Stimulated activated CD4-positive, alpha-beta T cell treated with anti-CD3 and anti-CD28 coated beads, Interleukin-4, amount 100 ng/mL, for 48 hours (primary cell): Measurements from ENCODE around the gene C16orf96.
"Not testable (repeated sequence)": the region's sequence is repeated elsewhere in the genome, so short reads cannot be mapped to it uniquely, and the experiment has no call there.

Experiments used
- DNase-seq, 2 donors: peaks; one replicate each; pipeline ENCODE4 v3.0.0-alpha.2; 2020; ENCODE audit warnings: low read depth in 2 of 2

The C16orf96 gene

DNA sequence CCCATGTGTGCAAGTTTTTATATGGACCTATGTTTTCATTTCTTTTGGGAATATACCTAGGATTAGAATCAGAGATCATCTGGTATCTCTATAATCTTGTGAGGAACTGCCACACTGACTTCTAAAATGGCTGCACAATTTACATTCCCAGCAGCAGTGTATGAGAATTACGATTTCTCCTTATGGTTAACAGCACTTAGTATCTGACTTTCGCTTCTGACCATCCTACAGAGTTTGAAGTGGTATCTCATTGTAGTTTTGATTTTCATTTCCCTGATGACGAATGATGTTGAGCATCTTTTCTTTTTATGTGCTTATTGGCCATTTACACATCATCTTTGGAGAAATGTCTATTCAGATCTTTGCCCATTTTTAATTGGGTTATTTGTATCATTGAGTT lies 10.0 kb downstream of the C16orf96 start:
- DNase-seq, result no peak

DNA sequence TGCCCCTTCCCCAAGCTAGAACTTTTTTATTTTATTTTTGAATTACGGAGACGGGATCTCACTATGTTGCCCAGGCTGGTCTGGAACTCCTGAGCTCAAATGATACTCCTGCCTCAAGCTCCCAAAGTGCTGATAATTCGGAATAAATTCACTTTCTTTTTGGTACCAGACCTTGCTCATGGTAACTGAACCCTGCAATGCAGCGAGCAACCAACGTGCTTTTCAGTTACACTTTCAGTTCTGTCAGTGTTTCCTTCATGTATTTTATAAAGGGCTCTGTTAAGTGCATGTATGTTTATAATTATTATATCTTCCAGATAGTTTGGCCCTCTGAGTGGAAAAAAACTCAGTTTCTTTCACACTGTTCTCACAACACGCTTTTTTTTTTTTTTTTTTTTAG lies 13.9 kb downstream of the C16orf96 start:
- no peak for DNase-seq

DNA sequence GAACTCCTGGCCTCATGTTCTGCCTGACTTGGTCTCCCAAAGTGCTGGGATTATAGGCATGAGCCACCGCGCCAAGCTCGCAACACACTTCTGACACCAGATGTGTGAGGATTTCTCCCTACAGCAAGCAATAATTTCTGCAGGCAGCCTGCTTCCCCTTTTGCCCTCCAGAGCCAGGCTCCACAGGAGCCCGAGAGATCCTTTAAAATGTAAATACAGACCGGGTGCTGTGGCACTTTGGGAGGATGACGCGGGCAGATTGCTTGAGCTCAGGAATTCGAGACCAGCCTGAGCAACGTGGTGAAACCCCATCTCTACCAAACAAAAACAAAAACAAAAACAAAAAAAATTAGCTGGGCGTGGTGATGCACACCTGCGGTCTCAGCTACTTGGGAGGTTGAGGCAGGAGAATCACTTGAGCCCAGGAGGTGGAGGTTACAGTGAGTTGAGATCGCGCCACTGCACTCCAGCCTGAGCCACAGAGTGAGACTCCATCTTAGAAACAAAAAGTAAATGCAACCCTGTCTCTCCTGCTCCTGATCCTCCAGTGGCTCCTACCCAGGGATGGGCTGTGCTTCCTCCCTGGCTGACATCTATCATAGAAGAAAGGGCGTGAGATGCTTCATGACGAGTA lies 14.7 kb downstream of the C16orf96 start:
- no peak for DNase-seq

DNA sequence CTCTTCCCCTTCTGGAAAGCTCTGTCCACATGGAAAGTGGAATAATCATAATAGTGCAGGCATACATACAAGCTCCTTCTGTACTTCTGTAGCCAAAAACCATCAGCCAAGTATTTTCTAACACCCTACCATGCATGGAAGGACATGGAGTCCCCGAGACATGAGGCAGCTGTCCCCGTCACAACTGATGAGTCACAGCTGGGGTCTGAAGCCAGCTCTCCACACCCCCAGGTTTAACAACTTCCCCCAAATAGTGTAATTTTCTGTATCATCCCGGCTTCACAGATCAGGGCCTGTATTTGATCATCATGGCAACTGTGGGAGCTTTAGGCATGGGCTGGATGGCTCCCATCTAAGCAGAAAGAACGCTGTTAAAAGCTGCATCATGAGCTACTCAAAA lies 16.6 kb downstream of the C16orf96 start:
- no peak for DNase-seq

DNA sequence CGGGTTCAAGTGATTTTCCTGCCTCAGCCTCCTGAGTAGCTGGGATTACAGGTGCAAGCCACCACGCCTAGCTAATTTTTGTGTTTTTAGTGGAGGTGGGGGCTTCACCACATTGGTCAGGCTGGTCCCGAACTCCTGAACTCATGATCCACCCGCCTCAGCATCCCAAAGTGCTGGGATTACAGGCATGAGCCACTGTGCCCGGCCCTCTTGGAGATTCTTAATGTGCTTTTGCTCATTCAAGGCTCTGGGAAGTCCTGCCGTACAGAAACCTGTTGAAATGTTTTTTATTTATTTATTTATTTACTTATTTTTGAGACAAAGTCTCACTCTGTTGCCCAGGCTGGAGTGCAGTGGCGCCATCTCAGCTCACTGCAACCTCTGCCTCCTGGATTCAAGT lies 17.8 kb downstream of the C16orf96 start:
- DNase-seq, result not testable (repeated sequence)

DNA sequence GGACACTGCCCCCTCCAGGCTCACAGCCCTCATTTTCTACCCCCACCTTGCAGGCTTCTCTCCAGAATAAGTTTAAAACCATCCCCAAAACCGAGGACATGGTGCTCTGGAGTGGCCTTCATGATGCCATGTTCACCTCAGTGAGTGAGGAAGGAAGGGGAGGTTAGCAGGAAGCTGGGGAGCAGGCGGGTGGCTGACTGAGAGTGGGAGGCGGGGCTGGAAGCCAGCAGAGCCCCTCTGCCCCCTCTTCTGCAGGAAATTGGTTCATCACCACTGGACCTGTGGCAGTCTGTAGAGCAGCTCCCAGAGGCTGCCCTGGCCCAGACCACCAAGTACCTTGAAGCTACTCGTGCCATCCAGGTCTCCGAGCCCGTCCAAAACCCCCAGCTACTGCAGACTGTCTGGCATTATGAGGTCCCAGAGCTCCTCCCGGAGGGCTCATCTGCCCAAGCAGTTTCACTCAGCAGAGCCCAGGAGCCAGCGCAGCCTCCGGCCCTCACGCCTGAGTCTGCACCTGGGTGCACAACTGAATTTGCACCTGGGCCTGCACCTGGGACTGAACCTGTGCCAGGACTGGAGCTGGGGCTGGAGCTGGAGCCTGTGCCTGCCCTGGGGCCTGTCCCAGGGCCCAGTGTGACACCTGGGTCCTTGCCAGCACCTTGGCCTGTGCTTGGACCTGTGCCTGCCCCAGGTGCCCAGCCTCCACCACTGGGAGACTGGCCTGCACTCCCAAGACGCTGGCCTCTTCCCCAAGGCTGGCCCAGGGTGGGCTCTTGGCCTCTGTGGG lies 19.0 kb downstream of the C16orf96 start:
- DNase-seq, result no peak

DNA sequence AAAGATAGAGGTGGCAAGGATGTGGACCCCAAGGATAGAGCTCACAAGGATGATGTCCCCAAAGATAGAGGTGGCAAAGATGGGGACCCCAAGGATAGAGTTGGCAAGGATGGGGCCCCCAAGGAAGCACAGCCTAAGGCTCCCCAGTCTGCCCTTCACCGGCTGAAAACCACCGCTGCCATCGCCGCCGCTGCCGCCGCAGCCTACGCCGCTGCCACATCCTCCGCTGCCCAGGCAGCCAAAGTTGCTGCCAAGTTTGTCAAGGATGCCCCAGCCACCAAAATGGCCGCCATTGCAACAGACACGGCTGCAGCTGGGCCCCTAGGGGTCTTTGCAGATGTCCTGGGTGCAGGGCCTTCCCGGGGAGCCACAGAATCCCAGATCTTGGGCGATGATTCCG lies 19.9 kb downstream of the C16orf96 start:
- DNase-seq, result no peak

DNA sequence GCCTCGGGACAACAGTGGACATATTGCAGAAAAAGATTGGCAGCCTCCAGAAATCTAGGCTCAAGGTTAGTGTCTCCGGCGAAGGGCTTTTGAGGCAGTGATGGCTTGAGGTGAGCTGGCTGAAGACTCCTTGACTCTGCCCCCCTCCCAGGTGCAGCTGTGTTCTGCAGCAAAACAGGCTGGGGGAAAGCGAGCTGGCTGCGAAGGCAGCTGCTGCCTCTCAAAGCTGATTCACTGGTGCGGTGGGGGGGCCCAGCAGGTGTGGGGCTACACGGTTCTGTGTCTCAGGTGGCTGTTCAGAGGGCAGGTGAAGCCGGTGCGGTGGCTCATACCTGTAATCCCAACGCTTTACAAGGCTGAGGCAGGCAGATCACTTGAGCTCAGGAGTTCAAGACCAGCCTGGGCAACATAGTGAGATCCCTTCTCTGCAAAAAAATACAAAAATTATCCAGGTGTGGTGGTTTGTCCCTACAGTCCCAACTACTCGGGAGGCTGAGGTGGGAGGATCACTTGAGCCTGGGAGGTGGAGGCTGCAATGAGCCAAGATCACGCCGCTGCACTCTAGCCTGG lies 22.9 kb downstream of the C16orf96 start:
- DNase-seq, result no peak

DNA sequence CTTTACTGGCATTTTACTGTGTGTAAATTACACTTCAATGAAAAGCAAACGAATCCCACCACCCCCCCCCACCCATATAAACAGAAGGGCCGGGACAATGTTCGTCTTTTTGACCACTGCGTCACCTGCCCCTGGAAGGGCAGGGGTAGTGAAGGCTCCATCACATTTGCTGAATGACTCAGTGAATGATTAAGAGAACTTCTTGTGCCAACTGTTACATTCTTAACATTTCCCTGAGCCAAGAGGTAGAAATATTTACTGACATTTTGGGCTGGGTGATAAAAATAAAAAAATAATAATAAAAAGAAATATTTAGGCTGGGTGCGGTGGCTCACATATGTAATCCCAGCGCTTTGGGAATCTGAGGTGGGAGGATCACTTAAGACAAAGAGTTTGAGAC lies 24.1 kb downstream of the C16orf96 start:
- DNase-seq, result no peak

DNA sequence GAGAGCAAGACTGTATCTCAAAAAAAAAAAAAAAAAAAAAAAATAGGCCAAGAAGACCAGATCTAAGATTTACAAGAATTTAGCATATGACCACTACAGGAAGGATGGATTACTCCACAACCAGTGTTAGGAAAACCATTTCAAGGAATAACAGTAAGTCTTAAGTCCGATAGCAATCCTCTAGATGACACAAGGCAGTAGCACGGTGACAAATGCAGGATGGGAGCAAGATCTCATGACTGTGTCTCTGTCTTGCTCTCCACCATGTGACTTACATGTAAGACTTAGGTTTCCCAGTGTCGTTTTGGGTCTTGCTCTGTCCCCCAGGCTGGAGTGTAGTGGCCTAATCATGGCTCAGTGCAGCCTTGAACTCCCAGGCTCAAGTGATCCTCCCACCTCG lies 27.8 kb downstream of the C16orf96 start:
- DNase-seq, result no peak

DNA sequence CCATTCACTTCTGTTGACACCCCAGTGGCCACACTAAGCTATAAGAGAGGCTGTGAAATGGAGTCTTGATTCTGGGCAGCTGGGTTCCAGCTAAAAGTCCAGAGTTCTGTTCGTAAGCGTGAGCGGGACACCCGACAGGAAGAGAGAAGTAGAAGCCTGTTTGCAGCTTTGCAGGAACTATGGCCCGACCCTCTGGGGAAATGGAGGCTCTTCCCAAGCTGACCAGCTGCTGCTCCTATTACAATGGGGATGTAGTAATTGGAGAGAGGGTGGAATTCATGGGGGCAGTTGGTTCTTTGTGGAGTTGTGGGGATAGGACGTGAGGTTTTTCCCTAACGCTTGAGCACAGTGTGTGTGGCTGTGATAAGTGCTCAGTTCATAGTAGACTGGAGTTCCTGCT lies 30.2 kb downstream of the C16orf96 start:
- no peak for DNase-seq

DNA sequence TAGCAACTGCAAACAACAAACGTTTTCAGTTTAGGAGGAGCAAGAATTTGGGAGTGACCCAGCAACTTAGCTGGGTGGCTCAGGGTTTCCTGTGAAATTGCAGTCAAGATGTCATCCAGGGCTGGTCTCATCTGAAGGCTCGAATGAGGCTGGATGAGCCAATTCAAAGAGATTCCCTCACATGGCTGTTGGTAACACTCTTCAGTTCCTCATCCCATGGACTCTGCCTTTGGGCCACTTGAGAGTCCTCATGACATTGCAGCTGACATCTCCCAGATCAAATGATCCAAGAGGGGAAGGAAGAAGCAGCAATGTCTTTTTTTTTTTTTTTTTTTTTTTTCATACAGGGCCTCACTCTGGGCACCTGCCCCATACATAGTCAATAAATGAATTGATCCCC lies 32.2 kb downstream of the C16orf96 start:
- DNase-seq, result no peak

DNA sequence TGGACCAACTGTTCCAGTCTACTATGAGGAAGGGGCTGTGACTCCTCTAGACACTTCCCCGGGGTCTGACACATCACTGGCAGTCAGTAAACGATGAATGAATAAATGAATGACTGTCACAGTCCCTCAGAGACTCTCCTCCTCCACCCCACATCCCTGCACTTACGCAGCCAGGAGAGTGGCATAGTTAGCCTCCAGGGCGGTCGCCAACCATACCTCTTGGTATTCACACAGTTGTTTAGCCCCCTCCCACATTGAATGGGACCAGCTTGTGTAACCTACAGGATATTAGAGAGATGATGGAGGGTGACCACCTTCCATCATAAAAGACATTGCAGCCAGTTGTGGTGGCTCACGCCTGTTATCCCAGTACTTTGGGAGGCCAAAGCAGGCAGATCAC lies 32.8 kb downstream of the C16orf96 start:
- DNase-seq, result no peak

DNA sequence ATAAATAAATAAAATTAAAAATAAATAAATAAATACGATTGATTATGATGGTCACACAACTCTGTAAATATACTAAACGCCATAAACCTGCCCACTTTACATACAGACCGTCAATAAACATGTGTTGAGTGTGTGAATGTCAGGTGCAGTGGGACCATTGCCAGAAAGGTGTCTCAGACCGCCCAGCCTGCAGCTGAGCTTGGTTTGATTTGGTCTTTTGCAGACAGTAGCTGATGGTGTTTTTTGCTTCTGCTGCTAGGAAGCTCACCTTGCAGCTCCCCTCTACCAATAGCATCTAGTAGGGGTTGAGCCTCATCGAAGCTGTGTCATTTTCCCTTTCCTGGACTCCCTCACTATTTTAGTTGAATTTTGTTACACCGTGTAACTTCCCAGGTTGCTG lies 35.1 kb downstream of the C16orf96 start:
- no peak for DNase-seq

DNA sequence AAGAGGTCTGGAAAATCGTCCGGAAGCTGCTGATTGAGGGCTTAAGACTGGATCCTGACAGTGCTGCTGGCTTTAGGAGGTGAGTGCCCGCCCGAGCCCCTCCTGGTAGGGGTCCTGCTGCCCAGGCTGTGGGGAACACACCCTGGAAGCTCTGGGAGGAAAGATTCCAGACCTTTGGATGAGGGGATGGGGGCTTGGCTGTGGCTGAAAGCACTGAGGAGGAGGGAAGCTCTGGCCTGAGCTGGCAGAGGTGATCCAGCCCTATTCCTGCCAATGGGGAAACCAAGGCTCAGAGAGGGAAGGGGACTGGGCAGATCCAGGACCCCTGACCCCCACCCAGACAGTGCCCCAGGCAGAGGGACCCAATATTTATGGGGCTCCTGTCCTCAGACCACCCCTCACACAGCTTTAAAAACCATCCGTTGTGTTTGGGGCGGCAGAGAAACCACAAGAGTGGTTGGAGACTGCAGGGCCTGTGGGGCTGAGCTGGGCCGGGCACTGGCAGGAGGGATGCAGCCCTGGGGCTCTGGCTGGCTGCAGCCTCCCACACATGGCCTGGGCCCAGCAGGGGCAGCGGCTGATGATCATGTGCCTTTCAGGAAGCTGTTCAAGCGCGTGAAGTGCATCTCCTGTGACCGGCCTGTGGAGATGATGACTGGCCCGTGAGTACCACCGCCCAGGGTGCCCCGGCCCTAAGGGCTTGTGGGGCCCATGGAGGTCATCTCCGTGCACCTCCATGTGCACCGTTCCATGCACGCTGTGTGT lies 35.7 kb downstream of the C16orf96 start:
- DNase-seq, result no peak

DNA sequence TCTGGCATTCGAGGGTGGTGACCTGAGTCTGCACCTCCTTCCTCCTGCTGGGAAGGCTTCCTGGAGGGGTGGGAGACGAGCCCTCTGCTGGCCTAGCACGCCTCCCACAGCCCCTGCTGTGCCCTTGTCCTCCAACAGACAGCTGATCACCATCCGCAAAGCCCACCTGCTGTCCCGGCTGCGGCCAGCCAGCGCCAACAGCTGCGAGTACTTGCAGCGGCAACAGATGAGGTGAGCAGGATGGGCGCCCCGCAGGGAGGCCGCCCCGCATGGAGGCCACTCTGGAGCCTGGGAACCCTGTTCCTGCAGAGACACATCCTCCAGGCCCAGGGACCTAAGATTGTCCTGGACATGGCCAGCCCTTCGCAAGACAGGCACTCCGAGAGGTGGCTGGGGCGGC lies 36.9 kb downstream of the C16orf96 start:
- DNase-seq, result no peak

DNA sequence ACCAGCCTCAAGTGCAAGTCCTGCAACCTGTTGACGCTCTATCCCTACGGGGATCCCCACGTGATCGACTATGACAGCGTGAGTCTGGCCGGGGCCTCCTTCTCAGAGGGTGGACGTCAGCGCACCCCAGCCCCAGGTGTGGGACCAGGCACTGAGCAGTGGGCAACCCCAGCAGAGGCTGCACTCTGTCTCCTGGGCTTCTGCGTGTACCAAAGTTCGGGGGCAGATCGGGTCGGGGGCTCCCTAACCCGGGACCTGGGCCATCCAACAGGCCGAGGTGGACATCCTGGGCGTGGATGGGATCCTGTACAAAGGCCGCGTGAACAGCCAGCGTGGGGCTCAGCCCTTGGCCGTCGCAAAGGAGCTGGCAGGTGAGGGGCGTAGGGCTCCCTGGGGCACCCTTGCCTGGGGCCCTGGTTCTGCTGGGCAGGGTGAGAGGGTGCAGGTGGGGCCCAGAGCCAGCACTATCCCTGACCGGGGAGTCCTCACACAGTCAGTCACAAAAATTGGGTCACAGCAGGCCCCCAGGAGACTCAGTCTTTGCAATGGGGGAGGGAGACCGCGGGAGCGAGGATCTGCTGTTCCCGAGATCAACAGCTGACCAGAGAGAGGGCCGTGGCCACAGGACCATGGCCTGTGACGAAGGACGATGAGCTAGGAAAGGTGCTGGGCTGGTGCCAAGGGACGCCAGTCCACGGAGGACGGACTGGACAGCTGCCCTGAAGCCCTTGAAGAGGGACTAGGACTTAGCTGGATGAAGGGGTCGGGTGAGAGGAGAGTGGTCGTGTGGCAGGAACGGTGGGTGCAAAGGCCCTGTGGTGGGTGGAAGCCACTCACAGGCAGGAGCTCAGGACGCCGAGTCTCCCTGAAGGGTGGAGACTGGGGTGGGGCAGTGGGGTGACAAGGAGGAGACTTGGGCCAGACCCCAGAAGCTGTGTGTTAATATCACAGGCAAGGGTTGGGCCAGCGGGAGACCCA lies 38.6 kb downstream of the C16orf96 start:
- DNase-seq, result no peak

DNA sequence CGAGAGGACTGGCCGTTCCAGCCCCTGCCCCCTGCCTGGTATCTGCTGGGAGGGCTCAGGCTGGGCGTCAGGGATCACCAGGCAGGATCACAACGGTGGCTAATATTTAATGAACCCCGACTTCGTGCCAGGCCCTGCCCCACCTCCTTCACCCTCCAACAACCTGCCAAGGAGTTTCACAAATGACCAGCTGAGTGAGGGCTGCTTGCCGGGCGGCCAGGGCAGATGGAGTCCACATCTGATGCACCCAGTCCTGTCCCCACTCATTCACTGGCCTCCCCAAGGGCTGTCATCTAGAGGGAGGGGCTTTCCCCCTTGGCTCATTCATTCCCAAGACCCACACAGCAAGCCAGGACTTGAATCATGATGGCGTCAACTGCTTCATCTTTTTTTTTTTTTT lies 41.0 kb downstream of the C16orf96 start:
- no peak for DNase-seq

DNA sequence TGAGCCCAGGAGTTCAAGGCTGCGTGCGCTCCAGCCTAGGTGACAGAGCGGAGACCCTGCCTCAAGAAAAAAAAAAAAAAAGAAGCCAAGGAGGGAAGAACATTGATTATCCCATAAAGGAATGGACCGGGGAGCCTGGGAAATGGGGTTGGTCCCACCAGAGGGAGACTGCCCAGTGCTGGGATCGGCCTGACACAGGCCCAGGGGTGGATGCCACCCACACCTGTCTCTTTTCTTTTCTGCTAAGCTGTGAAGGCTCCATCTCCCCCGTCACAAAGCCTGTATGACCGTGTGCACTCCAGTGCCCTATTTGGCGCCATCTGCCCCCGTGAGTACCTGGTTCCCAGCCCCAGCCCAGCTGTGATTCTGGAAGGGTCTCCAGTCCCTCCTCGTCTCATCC lies 42.9 kb downstream of the C16orf96 start:
- no peak for DNase-seq

DNA sequence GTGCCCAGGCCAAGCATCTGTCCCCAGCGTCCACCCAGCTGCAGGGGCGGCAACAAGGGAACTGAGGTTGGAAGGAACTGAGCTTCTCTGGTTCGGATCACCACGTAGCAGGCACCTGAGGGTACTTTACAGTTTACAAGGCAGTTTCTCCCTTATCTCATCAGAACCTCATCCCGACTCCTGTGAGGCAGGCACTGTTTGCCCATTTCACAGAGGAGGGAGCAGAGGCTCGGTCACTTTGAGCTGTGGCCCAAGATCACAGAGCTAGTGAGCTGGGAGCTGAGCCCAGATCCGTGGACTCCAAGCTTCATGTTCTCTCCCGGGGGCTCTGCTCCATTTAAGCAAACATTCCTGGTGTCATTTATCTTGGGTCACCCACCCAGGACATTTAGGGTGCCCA lies 43.4 kb downstream of the C16orf96 start:
- DNase-seq, result no peak
